ENCODE data around the gene TSSK3.

DNA sequence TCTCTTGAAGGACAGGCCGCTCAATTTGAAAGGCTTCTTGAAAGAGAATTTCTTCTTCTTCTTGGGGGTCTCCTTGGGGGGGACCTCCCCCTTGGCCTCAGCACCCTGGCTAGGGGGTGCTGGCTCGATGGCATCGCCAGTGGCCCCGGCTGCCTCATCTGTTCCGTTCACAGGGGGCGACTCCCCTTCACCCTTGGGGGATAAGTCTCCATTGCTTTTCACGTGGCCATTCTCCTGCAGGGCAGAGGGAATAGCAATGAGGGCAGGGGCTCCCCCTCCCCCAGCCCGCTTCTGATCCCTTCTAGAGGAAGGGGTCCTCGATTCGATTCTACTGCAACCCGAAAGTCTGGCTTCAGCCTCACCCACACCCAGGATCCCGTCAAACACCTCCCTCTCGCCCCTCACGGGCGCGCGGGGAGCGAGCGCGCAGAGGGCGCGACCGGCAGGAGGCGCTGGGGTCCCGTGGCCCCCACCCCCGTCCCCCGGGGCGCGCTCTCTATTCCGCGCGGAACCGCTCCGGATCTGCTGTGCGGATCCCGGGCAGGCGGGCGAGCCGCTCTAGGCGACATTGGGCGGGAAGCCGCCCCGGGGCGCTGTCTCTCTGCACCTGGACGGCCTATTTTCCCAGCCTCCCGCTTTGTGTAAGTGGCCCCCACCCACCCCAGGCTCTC lies 27.3 kb upstream of the TSSK3 start:
- TF ChIP-seq CTCF (IDR thresholded peaks at IDR 0.05 in 4 of 5, conservative IDR thresholded peaks at IDR 0.05 in 1 of 5): peak; percentile 18 to 65 (median 55)
- TF ChIP-seq POLR2A (IDR thresholded peaks at IDR 0.05): no peak

Data from gastrocnemius medialis (tissue), 4 donors.